ENCODE results near the gene NME7. TPM values are rescaled to one million over a fixed set of nuclear protein-coding genes. Genes with fewer than 3 reads are reported as not detected.

Gene NME7
- total RNA-seq, 1 experiment from 2014 or later: 36.5 TPM

- POLR2A ChIA-PET: interaction anchor here (1.1 kb wide), 1 partner anchor 10 kb away, joined by 3 read pairs; no protein-coding TSS in a partner anchor
- H3K4me1 Mint-ChIP-seq (ENCODE audit: insufficient read depth, unreplicated experiment): peaks cover 22% of the 10 kb centered on the region
Measured at GRCh38 chr1:169130683-169131082, 236.9 kb downstream of the NME7 start.

GRCh38 chr1:169129109-169129784 is 238.3 kb downstream of the NME7 start:
- peaks cover 68% of the 10 kb centered on the region for H3K36me3 Mint-ChIP-seq (ENCODE audit: insufficient read depth, unreplicated experiment)
- no peak overlapping the region for H3K4me3 Mint-ChIP-seq (ENCODE audit: unreplicated experiment)
- H3K9me3 Mint-ChIP-seq (ENCODE audit: unreplicated experiment): no peaks in the 10 kb centered on the region
- no peaks in the 10 kb centered on the region for H3K27me3 Mint-ChIP-seq (ENCODE audit: insufficient read depth, unreplicated experiment)
- peak; percentile 47 for DNase-seq (ENCODE audit: unreplicated experiment)
- BruUV-seq (replicated peaks): no TSS peak
- CTCF ChIA-PET: interaction anchor here (0.6 to 1.6 kb wide), 6 partner anchors 10 to 526 kb away, joined by 3 to 5 read pairs (median 3); no protein-coding TSS in a partner anchor
- intact Hi-C loops (cut with micrococcal nuclease): no loop called here
- TF ChIP-seq CTCF (IDR thresholded peaks at IDR 0.05; ENCODE audit: unreplicated experiment): no peak
- POLR2A ChIA-PET: interaction anchor here (0.6 to 0.8 kb wide), 2 partner anchors 13 to 493 kb away, joined by 3 to 4 read pairs; no protein-coding TSS in a partner anchor
- no peak overlapping the region for H3K27ac Mint-ChIP-seq (ENCODE audit: low read depth, unreplicated experiment)
- H3K4me1 Mint-ChIP-seq (ENCODE audit: insufficient read depth, unreplicated experiment): peaks cover 22% of the 10 kb centered on the region

More at GRCh38 chr1:169130683-169131082, 236.9 kb downstream of the NME7 start:
- no peak for DNase-seq (ENCODE audit: unreplicated experiment)
- Mint-ChIP-seq H3K9me3 (ENCODE audit: unreplicated experiment) (no peaks in the 10 kb centered on the region), H3K27ac (ENCODE audit: low read depth, unreplicated experiment) (no peak overlapping the region), H3K27me3 (ENCODE audit: insufficient read depth, unreplicated experiment) (no peaks in the 10 kb centered on the region), H3K36me3 (ENCODE audit: insufficient read depth, unreplicated experiment) (peaks cover 61% of the 10 kb centered on the region), H3K4me3 (ENCODE audit: unreplicated experiment) (no peak overlapping the region)
- intact Hi-C loops (cut with micrococcal nuclease): no loop called here
- no peak for TF ChIP-seq CTCF (IDR thresholded peaks at IDR 0.05; ENCODE audit: unreplicated experiment)
- CTCF ChIA-PET: interaction anchor here (0.6 to 1.6 kb wide), 4 partner anchors 105 to 527 kb away, joined by 3 to 4 read pairs (median 3); no protein-coding TSS in a partner anchor
- no TSS peak for BruUV-seq (replicated peaks)

- Mint-ChIP-seq H3K27me3 (ENCODE audit: insufficient read depth, unreplicated experiment) (no peaks in the 10 kb centered on the region), H3K9me3 (ENCODE audit: unreplicated experiment) (no peaks in the 10 kb centered on the region), H3K36me3 (ENCODE audit: insufficient read depth, unreplicated experiment) (peaks cover 70% of the 10 kb centered on the region), H3K4me1 (ENCODE audit: insufficient read depth, unreplicated experiment) (peaks cover 22% of the 10 kb centered on the region), H3K4me3 (ENCODE audit: unreplicated experiment) (no peak overlapping the region), H3K27ac (ENCODE audit: low read depth, unreplicated experiment) (no peak overlapping the region)
- ChIA-PET CTCF (interaction anchor here (0.7 to 1.9 kb wide), 3 partner anchors 17 to 525 kb away, joined by 3 to 7 read pairs (median 5); no protein-coding TSS in a partner anchor), POLR2A (interaction anchor here (1.0 to 1.1 kb wide), 2 partner anchors 9 to 17 kb away, joined by 3 to 4 read pairs; no protein-coding TSS in a partner anchor)
- no peak for DNase-seq (ENCODE audit: unreplicated experiment)
- intact Hi-C loops (cut with micrococcal nuclease): no loop called here
- no TSS peak for BruUV-seq (replicated peaks)
- no peak for TF ChIP-seq CTCF (IDR thresholded peaks at IDR 0.05; ENCODE audit: unreplicated experiment)
Measured at GRCh38 chr1:169128562-169128961, 239.0 kb downstream of the NME7 start.

- Mint-ChIP-seq H3K27ac (ENCODE audit: low read depth, unreplicated experiment) (no peak overlapping the region), H3K36me3 (ENCODE audit: insufficient read depth, unreplicated experiment) (peaks cover 67% of the 10 kb centered on the region), H3K9me3 (ENCODE audit: unreplicated experiment) (no peaks in the 10 kb centered on the region), H3K4me3 (ENCODE audit: unreplicated experiment) (no peak overlapping the region), H3K27me3 (ENCODE audit: insufficient read depth, unreplicated experiment) (no peaks in the 10 kb centered on the region), H3K4me1 (ENCODE audit: insufficient read depth, unreplicated experiment) (peaks cover 17% of the 10 kb centered on the region)
- intact Hi-C loops (cut with micrococcal nuclease): no loop called here
- no TSS peak for BruUV-seq (replicated peaks)
- POLR2A ChIA-PET: interaction anchor here (0.5 to 1.5 kb wide), 6 partner anchors 15 to 505 kb away, joined by 3 to 5 read pairs (median 3); no protein-coding TSS in a partner anchor
- DNase-seq (ENCODE audit: unreplicated experiment): no peak
- TF ChIP-seq CTCF (IDR thresholded peaks at IDR 0.05; ENCODE audit: unreplicated experiment): no peak
- CTCF ChIA-PET: interaction anchor here (0.7 to 1.9 kb wide), 5 partner anchors 15 to 524 kb away, joined by 3 to 7 read pairs (median 5); no protein-coding TSS in a partner anchor
Measured at GRCh38 chr1:169127305-169127704, 240.3 kb downstream of the NME7 start.

Data from MCF 10A (cell line).